ENCODE results near the gene DIAPH1. TPM values are rescaled to one million over a fixed set of nuclear protein-coding genes. Genes with fewer than 3 reads are reported as not detected.

DIAPH1 gene
- total RNA-seq, 1 experiment from 2014 or later = 77.0 TPM

- peak; percentile 90 for DNase-seq (ENCODE audit: low read depth)
These were observed 57.9 kb downstream of the DIAPH1 start for GRCh38 chr5:141560725-141561483.

DNA sequence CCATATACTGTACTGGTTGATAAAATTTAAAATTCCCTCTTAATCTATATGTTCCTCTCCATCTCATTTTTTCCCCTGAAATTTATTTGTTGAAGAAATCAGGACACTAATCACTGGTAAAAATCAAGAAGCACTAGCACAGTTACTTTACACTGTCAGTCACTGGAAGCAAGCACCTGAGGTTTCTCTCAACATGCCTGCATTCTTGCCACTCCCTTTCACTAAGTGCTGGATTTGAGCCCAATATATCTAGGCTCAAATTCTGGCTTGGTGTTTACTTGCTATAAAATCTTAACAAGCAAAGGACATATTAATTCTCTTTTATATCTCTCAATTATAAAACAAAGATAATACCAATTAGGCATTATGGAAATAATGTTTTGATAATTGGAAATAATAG lies 58.6 kb downstream of the DIAPH1 start:
- DNase-seq (ENCODE audit: low read depth) = peak; percentile 25

DNA sequence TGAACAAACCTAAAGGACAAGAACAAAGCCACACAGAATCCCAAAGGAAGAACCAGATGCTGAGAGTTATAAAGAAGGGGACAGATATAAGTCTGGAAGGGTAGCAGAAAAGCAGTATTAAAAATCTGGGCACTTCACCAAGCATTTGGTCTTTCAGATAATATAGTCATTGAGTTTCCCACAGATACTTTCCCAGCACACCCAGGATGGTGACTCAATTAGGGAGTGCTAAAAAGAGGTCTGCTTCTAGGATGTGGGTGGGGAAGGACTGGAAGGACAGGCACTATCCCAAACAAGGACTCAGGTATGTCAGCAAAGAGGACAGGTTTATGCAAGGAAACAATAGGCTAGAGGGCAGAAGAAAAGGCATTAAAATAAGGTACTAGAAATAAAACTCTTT lies 59.3 kb downstream of the DIAPH1 start:
- peak; percentile 33 for DNase-seq (ENCODE audit: low read depth)

GRCh38 chr5:141558150-141558549 lies 60.6 kb downstream of the DIAPH1 start:
- DNase-seq (ENCODE audit: low read depth) = no peak

DNA sequence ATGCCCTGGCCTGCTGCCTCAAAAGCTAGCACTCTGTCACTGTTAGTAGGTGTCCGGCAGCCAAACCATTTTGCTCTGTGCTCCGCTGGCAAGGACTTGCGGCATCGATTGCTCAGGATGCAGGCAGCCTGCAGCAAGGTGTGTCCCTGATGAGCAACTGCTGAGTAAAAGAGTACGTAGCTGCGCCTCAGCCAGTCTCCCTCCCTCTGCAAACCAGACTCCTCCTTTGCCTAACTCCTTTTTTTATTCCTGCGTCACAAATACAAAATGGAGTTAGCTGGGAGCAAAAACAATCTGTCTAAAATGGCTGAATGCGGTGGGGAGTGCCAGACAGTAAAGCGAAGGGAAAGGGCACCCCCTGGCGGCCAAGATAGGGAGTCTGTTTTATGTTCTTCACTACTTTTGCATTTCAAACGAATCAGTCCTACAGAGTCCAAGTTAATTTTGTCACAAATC lies 61.1 kb downstream of the DIAPH1 start:
- DNase-seq (ENCODE audit: low read depth) = peak; percentile 87

DNA sequence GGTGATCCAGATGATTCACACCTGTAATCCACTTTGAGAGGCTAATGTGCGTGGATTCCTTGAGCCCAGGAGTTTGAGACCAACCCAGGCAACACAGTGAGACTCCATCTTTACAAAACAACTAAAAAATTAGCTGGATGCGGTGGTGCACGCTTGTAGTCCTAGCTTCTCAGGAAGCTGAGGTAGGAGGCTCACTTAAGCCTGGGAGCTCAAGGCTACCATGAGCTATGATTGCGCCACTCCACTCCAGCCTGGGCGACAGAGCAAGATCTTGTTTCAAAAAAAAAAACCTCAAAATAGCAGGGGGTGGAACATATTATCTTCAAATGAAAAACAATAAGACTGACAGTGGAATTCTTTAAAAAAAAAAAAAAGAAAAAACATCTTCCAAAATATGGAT lies 70.9 kb downstream of the DIAPH1 start:
- no peak for DNase-seq (ENCODE audit: low read depth)

DNA sequence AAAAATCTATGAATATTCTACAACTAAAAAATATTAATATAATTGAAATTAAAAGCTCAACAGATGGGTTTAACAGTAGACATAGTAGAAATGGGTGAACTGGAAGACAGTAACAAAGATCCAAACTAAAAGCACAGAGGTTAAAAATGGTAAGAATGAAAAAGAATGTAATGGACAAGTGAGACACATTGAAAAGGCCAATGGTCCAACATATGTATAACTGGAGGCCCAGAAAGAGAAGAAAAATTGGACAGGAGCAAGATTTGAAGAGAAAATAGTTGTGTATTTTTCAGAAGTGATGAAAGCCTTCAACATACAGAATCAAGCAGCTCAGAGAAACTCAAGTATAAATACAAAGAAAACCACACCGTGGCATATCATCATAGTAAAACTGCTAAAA lies 71.3 kb downstream of the DIAPH1 start:
- DNase-seq (ENCODE audit: low read depth) = no peak

GRCh38 chr5:141543053-141543452 lies 75.7 kb downstream of the DIAPH1 start:
- DNase-seq (ENCODE audit: low read depth) = no peak

GRCh38 chr5:141534492-141535213 lies 84.1 kb downstream of the DIAPH1 start:
- DNase-seq (ENCODE audit: low read depth) = no peak

GRCh38 chr5:141533897-141534296 lies 84.9 kb downstream of the DIAPH1 start:
- no peak for DNase-seq (ENCODE audit: low read depth)

- DNase-seq (ENCODE audit: low read depth) = no peak
These were observed 86.1 kb downstream of the DIAPH1 start for GRCh38 chr5:141532726-141533125.

DNA sequence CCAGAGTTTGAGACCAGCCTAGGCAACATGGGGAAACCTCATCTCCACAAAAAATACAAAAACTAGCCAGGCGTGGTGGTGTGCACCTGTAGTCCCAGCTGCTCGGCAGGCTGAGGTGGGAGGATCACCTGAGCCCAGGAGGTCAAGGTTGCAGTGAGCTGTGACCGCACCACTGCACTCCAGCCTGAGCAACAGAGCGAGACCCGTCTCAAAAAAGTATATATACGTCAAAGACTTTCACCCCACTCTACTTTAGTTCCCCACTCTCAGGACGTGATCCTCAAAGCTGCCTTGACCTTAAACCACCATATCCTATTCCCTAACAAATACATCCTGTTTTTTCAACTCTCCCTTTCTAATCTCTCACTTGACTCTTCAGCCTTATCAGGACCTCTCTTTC lies 88.9 kb downstream of the DIAPH1 start:
- DNase-seq (ENCODE audit: low read depth) = no peak

- peak; percentile 49 for DNase-seq (ENCODE audit: low read depth)
These were observed 89.8 kb downstream of the DIAPH1 start for GRCh38 chr5:141529002-141529401.

- no peak for DNase-seq (ENCODE audit: low read depth)
These were observed 90.4 kb downstream of the DIAPH1 start for GRCh38 chr5:141528291-141528984.

- no peak for DNase-seq (ENCODE audit: low read depth)
These were observed 91.4 kb downstream of the DIAPH1 start for GRCh38 chr5:141527426-141527825.

GRCh38 chr5:141525653-141526052 lies 93.1 kb downstream of the DIAPH1 start:
- no peak for DNase-seq (ENCODE audit: low read depth)

GRCh38 chr5:141524604-141525597 lies 93.9 kb downstream of the DIAPH1 start:
- DNase-seq (ENCODE audit: low read depth) = peak; percentile 94

DNA sequence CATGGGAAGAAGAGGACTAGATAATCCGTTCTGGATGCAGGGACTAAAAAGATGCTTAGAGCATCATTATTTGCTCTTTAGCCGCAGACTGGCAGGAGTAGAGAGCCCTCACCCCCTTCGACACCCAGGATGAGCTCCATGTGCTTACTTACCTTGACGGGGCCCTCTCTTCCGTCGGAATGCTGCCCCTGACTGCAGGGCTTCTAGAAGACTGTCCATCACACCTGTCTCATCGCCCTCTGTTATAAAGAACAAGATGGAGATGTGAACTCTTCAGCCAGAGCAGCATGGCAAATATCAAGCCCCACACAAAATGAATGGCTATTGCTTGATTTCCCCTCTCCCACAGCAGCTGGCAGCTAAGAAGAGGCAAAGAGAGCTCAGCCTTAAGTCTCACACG lies 94.8 kb downstream of the DIAPH1 start:
- DNase-seq (ENCODE audit: low read depth) = no peak

DNA sequence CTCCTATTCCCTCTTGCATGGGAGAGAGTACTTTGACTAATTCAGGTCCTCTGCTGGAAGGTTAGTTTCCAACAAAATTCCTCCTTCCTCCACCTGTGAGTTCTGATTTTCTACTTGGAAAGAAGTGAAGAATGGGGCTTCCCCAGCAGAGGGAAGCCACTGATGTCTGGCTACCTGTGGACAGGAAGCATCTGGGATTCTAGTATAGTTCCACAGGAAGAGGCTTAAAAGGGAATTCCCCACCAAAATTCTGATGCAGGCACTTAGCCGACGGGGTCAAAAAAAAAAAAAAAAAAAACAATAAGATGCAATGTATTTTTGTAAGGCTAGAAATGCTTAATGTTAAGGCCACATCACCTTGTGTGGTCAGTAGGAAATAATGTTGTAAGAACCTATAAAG lies 96.5 kb downstream of the DIAPH1 start:
- no peak for DNase-seq (ENCODE audit: low read depth)

DNA sequence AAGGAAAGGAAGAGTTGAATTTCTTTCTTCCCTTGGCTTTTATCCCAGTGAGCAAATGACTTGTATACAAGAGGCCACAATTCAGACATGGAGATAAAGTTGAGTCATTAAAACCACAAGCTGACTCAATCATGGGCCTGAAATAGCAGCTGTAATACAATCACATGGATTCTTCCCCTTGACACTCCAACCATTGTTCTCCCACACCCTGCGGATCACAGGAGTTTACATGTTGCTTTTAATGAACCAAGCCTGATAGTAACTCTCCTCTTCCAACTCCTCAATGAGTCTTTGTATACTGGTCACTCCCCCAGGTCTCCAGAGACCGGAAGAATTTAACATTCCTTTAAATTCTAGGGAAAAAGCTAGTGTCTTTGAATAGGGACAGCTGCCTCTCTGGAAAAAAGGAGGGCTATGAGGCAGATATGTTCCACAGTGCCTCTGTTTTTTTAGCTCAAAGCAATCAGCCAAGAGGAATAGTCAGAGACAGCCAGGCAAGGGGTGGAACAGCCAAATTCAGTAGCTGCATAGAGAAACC lies 97.5 kb downstream of the DIAPH1 start:
- peak; percentile 99 for DNase-seq (ENCODE audit: low read depth)
